ENCODE results near the gene GLCE. TPM values are rescaled to one million over a fixed set of nuclear protein-coding genes. Genes with fewer than 3 reads are reported as not detected.

GLCE gene
- total RNA-seq, 1 experiment from 2014 or later: 22.8 TPM

DNA sequence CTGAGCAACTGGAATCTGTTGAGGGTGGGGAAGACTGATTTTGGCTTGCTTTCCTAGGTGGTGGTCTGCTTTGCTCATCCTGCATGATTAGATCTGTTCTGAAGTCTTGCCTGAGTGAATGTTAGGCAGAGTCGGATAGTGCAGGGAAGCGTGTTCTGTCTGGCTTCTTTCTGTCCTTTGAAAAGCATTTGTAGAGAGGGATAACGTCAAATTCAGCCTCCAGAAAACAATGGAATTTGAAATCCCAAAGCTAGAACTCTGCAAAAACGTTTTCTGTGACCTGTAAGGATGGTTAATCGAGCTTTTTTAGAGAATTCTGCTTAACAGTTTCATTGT, 1.4 kb downstream of the GLCE start:
- TF ChIP-seq SIN3A (IDR thresholded peaks at IDR 0.05; ENCODE audit: borderline replicate concordance, insufficient read depth, low read depth, low read length) (no peak), REST (IDR thresholded peaks at IDR 0.05; ENCODE audit: insufficient read depth in 1 of 2, low read depth in 2 of 2, low read length in 1 of 2) (no peak), POLR2AphosphoS5 (IDR thresholded peaks at IDR 0.05; ENCODE audit: low read depth, low read length) (no peak), TCF7L2 (IDR thresholded peaks at IDR 0.05; ENCODE audit: low read depth, low read length) (no peak)
- TF ChIP-seq, protein P1, sequence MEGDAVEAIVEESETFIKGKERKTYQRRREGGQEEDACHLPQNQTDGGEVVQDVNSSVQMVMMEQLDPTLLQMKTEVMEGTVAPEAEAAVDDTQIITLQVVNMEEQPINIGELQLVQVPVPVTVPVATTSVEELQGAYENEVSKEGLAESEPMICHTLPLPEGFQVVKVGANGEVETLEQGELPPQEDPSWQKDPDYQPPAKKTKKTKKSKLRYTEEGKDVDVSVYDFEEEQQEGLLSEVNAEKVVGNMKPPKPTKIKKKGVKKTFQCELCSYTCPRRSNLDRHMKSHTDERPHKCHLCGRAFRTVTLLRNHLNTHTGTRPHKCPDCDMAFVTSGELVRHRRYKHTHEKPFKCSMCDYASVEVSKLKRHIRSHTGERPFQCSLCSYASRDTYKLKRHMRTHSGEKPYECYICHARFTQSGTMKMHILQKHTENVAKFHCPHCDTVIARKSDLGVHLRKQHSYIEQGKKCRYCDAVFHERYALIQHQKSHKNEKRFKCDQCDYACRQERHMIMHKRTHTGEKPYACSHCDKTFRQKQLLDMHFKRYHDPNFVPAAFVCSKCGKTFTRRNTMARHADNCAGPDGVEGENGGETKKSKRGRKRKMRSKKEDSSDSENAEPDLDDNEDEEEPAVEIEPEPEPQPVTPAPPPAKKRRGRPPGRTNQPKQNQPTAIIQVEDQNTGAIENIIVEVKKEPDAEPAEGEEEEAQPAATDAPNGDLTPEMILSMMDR (IDR thresholded peaks at IDR 0.05): no peak; the same call in 1 of the 2 replicates
- no peaks in the 10 kb centered on the region; the same call in 1 of the 2 replicates for H3K36me3 ChIP-seq (ENCODE audit: control insufficient read depth, insufficient read depth, low read length)
- no TSS peak for BruUV-seq (replicated peaks)
- POLR2A ChIA-PET: interaction anchor here (0.5 kb wide), 1 partner anchor 18 kb away, joined by 4 read pairs; no protein-coding TSS in a partner anchor
- no peaks in the 10 kb centered on the region for H3K9me3 ChIP-seq (ENCODE audit: control insufficient read depth, insufficient read depth, low read depth, low read length)
- H3K27ac ChIP-seq (ENCODE audit: low read length): peak overlapping the region; percentile 35; the same call in 1 of the 2 replicates
- H3K27me3 ChIP-seq (ENCODE audit: control insufficient read depth, insufficient read depth, low read length): no peaks in the 10 kb centered on the region
- ATAC-seq (peak; percentile 22), DNase-seq (ENCODE audit: low read depth, low spot score) (no peak)
- peaks cover 9% of the 10 kb centered on the region for H3K4me1 ChIP-seq (ENCODE audit: control insufficient read depth, insufficient read depth, low read length)
- intact Hi-C loops (cut with micrococcal nuclease; ENCODE audit: unreplicated experiment) (no loop called here), in situ Hi-C loops (cut with HindIII; ENCODE audit: low pct_unique_long_range_greater_than_20kb, low sequenced_read_pairs) (no loop called here)
- H3K4me3 ChIP-seq (ENCODE audit: low read depth in 2 of 2, low read length in 2 of 2): peak overlapping the region; percentile 72 to 93
- CTCF ChIA-PET: no interaction called here

DNA sequence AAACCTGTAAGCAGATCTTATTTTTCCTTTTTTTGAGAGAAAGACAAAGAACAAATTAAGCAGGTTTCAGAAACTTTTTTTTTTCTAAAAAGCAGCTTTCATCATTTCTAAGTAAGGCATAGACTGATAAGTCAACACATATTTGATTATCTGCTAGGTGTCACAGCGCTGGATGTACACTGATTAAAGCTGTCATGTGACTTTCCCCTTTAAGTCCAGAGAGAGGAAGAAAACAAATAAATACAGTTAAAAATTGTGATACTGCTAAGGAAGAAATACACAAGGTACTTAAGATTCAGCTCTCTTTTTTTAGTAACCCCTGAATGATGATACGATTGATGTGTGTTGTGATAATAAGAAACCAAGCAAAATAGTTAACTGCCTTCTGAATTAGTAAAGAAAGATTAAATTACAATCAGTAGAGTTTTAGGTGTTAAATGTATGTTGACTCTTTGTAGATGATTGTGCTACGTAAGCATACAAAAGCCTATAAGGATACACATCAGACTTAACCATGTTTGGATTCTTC, 2.8 kb downstream of the GLCE start:
- intact Hi-C loops (cut with micrococcal nuclease; ENCODE audit: unreplicated experiment): no loop called here
- Histone ChIP-seq H3K9me3 (ENCODE audit: control insufficient read depth, insufficient read depth, low read depth, low read length) (no peaks in the 10 kb centered on the region), H3K4me3 (ENCODE audit: low read depth in 2 of 2, low read length in 2 of 2) (no peak overlapping the region), H3K27me3 (ENCODE audit: control insufficient read depth, insufficient read depth, low read length) (no peaks in the 10 kb centered on the region), H3K36me3 (ENCODE audit: control insufficient read depth, insufficient read depth, low read length) (no peaks in the 10 kb centered on the region; the same call in 1 of the 2 replicates), H3K4me1 (ENCODE audit: control insufficient read depth, insufficient read depth, low read length) (peaks cover 9% of the 10 kb centered on the region), H3K27ac (ENCODE audit: low read length) (no peak overlapping the region)
- DNase-seq (ENCODE audit: low read depth, low spot score): no peak
- in situ Hi-C loops (cut with HindIII; ENCODE audit: low pct_unique_long_range_greater_than_20kb, low sequenced_read_pairs): no loop called here
- no peak for ATAC-seq
- ChIA-PET POLR2A (no interaction called here), CTCF (interaction anchor here (0.7 kb wide), 1 partner anchor 25 kb away, joined by 4 read pairs; no protein-coding TSS in a partner anchor)
- BruUV-seq (replicated peaks): no TSS peak
- TF ChIP-seq SIN3A (IDR thresholded peaks at IDR 0.05; ENCODE audit: borderline replicate concordance, insufficient read depth, low read depth, low read length) (no peak), REST (IDR thresholded peaks at IDR 0.05; ENCODE audit: insufficient read depth in 1 of 2, low read depth in 2 of 2, low read length in 1 of 2) (no peak), TCF7L2 (IDR thresholded peaks at IDR 0.05; ENCODE audit: low read depth, low read length) (no peak), POLR2AphosphoS5 (IDR thresholded peaks at IDR 0.05; ENCODE audit: low read depth, low read length) (no peak)
- TF ChIP-seq, protein P1 (IDR thresholded peaks at IDR 0.05): no peak
